Measurements from ENCODE around the gene MEIOB. TPM values are rescaled to one million over a fixed set of nuclear protein-coding genes. Genes with fewer than 3 reads are reported as not detected.

Gene MEIOB
- total RNA-seq, 3 donors from 2014 or later (not counting 1 experiment from before 2014, with no cell fraction given), result not detected

DNA sequence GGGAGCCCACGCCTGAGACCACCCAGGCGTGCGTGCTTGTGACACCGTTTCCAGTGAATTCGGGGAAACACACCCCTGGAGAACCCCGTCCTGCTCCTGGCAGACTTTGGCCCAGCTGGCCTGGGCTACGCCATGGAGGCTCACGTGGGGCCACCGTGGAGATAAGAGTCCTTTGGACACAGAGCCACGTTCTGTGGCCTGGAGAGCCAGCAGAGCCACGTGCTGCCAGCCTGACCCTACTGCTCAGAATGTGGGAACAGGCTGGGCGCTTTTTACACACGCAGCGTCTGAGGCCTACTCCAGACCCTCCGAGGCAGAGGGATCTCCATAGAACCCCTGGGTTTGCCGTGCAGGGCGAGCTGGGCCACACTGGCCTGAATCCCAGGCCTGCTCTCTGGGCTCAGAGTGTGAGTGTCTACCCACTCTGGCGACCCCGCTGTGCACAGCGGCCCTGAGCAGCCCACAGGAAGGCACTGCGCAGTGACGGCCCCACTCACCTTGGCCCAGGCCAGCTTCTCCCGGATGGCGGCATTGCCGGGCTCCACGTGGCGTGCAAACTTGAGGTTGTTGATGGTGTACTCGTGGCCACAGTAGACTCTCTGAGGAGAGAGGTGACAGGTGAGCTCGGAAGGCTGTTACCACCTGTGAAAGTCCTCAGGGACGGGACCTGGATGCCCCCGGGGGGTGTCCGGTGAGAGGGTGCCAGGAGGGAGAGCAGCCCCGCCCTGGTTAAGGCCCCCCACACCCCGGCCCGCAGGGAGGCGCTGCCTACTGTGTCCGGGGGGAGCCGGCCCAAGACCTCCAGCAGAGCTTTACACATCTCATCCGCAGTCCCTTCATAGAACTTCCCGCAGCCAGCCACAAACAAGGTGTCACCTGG is 55.3 kb downstream of the MEIOB start:
- no peak overlapping the region for H3K4me3 Mint-ChIP-seq
- TF ChIP-seq, protein P1, sequence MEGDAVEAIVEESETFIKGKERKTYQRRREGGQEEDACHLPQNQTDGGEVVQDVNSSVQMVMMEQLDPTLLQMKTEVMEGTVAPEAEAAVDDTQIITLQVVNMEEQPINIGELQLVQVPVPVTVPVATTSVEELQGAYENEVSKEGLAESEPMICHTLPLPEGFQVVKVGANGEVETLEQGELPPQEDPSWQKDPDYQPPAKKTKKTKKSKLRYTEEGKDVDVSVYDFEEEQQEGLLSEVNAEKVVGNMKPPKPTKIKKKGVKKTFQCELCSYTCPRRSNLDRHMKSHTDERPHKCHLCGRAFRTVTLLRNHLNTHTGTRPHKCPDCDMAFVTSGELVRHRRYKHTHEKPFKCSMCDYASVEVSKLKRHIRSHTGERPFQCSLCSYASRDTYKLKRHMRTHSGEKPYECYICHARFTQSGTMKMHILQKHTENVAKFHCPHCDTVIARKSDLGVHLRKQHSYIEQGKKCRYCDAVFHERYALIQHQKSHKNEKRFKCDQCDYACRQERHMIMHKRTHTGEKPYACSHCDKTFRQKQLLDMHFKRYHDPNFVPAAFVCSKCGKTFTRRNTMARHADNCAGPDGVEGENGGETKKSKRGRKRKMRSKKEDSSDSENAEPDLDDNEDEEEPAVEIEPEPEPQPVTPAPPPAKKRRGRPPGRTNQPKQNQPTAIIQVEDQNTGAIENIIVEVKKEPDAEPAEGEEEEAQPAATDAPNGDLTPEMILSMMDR (IDR thresholded peaks at IDR 0.05), result no peak
- WGBS (ENCODE audit: insufficient coverage), result 96% methylated on average over 40 of the region's 40 CpGs
- intact Hi-C loops (cut with micrococcal nuclease), result no loop called here
- Histone ChIP-seq H3K36me3 (ENCODE audit: control insufficient read depth, insufficient read depth, low read length) (peaks cover 37% of the 10 kb centered on the region), H3K4me3 (ENCODE audit: low read length) (no peak overlapping the region), H3K27me3 (ENCODE audit: control insufficient read depth, insufficient read depth, low read length) (no peaks in the 10 kb centered on the region), H3K9me3 (ENCODE audit: control insufficient read depth, insufficient read depth, low read length) (no peaks in the 10 kb centered on the region), H3K27ac (ENCODE audit: low read length) (no peak overlapping the region), H3K4me1 (ENCODE audit: control insufficient read depth, insufficient read depth, low read length) (no peaks in the 10 kb centered on the region)
- no peaks in the 10 kb centered on the region for H3K9me3 Mint-ChIP-seq
- H3K36me3 Mint-ChIP-seq, result no peaks in the 10 kb centered on the region
- ATAC-seq (no peak), DNase-seq (no peak)
- no peaks in the 10 kb centered on the region for H3K27me3 Mint-ChIP-seq (ENCODE audit: low read depth in 2 of 2)
- no peak overlapping the region for H3K27ac Mint-ChIP-seq
- peaks cover 7 to 8% of the 10 kb centered on the region in 2 donors for H3K4me1 Mint-ChIP-seq

DNA sequence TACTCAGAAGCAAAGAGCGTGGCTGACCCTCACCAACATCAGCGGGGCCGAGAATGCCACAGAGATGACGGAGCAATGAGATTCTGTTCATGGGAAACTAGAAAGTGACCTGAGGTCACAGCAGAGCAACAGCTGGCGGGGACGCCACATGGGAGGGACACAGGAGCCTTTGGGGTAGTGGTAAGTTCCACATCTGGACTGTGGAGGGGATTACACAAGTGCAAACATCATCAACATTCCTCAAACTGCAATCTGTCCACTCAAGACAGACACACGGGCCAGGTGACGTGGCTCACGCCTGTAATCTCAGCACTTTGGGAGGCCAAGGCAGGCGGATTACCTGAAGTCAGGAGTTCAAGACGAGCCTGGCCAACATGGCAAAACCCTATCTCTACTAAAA is 56.5 kb downstream of the MEIOB start:
- no peaks in the 10 kb centered on the region for H3K9me3 Mint-ChIP-seq
- H3K4me3 ChIP-seq (ENCODE audit: low read length), result no peak overlapping the region
- no peak overlapping the region for H3K27ac ChIP-seq (ENCODE audit: low read length)
- no peaks in the 10 kb centered on the region for H3K27me3 Mint-ChIP-seq (ENCODE audit: low read depth in 2 of 2)
- 98% methylated on average over 10 of the region's 11 CpGs for WGBS (ENCODE audit: insufficient coverage)
- H3K4me3 Mint-ChIP-seq, result no peak overlapping the region
- H3K27me3 ChIP-seq (ENCODE audit: control insufficient read depth, insufficient read depth, low read length), result no peaks in the 10 kb centered on the region
- no peaks in the 10 kb centered on the region for H3K36me3 Mint-ChIP-seq
- H3K27ac Mint-ChIP-seq, result no peak overlapping the region
- peaks cover 7 to 8% of the 10 kb centered on the region in 2 donors for H3K4me1 Mint-ChIP-seq
- intact Hi-C loops (cut with micrococcal nuclease), result no loop called here
- TF ChIP-seq, protein P1 (IDR thresholded peaks at IDR 0.05), result no peak
- H3K36me3 ChIP-seq (ENCODE audit: control insufficient read depth, insufficient read depth, low read length), result peaks cover 30% of the 10 kb centered on the region
- DNase-seq, result no peak
- no peaks in the 10 kb centered on the region for H3K4me1 ChIP-seq (ENCODE audit: control insufficient read depth, insufficient read depth, low read length)
- no peak for ATAC-seq
- H3K9me3 ChIP-seq (ENCODE audit: control insufficient read depth, insufficient read depth, low read length), result no peaks in the 10 kb centered on the region

DNA sequence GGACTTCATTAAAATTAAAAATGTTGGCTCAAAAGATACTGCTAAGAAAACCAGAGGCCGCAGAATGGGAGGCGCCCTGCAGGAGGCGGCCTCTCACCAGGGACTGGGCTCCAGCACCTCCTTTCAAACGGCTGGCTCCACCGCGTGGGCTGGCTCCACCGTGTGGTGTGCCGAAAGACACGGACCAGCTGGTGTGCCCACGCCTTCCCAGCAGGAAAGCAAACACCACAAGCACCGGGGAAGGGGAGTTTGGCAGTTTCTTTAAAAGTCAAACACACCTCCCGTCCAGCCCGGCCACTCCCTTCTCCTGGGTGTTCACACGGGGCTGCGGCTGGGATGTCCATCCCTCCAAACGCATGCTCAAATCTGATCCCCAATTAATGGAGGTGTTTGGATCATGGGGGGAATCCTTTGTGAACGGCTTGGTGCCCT is 59.2 kb downstream of the MEIOB start:
- Mint-ChIP-seq H3K27ac (peak overlapping the region in 1 of 2 donors; percentile 71), H3K27me3 (ENCODE audit: low read depth in 2 of 2) (no peaks in the 10 kb centered on the region), H3K9me3 (no peaks in the 10 kb centered on the region), H3K4me3 (no peak overlapping the region), H3K4me1 (peaks cover 7 to 8% of the 10 kb centered on the region in 2 donors), H3K36me3 (no peaks in the 10 kb centered on the region)
- Histone ChIP-seq H3K4me3 (ENCODE audit: low read length) (no peak overlapping the region), H3K27ac (ENCODE audit: low read length) (no peak overlapping the region), H3K27me3 (ENCODE audit: control insufficient read depth, insufficient read depth, low read length) (no peaks in the 10 kb centered on the region), H3K9me3 (ENCODE audit: control insufficient read depth, insufficient read depth, low read length) (no peaks in the 10 kb centered on the region), H3K36me3 (ENCODE audit: control insufficient read depth, insufficient read depth, low read length) (peaks cover 28% of the 10 kb centered on the region), H3K4me1 (ENCODE audit: control insufficient read depth, insufficient read depth, low read length) (no peaks in the 10 kb centered on the region)
- TF ChIP-seq, protein P1 (IDR thresholded peaks at IDR 0.05), result no peak
- ATAC-seq (peak; percentile 50 to 72 (median 53)), DNase-seq (peak in 1 of 2 donors; percentile 68)
- 52% methylated on average over 17 of the region's 17 CpGs for WGBS (ENCODE audit: insufficient coverage)
- intact Hi-C loops (cut with micrococcal nuclease), result no loop called here

Data from natural killer cell (primary cell).